ENCODE measurements around the gene RPS16.

DNA sequence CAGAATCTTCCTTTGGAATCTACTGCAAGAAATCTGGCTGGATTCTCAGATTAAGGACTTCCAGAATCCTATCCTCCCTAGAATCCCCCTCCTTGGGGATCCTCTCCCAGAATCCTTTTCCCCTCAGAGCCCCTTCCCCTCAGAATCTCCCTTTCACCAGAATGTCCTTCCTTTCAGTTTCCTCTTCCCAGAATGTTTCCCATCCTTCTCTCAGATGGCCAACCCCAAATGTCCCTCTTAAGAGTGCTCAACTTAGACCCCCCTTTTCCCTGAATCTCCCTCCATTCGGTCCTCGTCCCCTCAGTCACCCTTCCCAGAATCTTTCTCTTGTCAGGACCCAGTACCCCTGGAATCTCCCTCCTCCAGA is 584 bp upstream of the RPS16 start:
- TF ChIP-seq, protein P1, sequence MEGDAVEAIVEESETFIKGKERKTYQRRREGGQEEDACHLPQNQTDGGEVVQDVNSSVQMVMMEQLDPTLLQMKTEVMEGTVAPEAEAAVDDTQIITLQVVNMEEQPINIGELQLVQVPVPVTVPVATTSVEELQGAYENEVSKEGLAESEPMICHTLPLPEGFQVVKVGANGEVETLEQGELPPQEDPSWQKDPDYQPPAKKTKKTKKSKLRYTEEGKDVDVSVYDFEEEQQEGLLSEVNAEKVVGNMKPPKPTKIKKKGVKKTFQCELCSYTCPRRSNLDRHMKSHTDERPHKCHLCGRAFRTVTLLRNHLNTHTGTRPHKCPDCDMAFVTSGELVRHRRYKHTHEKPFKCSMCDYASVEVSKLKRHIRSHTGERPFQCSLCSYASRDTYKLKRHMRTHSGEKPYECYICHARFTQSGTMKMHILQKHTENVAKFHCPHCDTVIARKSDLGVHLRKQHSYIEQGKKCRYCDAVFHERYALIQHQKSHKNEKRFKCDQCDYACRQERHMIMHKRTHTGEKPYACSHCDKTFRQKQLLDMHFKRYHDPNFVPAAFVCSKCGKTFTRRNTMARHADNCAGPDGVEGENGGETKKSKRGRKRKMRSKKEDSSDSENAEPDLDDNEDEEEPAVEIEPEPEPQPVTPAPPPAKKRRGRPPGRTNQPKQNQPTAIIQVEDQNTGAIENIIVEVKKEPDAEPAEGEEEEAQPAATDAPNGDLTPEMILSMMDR (IDR thresholded peaks at IDR 0.05 in 8 of 11, conservative IDR thresholded peaks at IDR 0.05 in 3 of 11): no peak
- no peak for TF ChIP-seq POLR2AphosphoS5 (IDR thresholded peaks at IDR 0.05)

Measured in spleen (tissue), 7 donors.